Osteocyte (in vitro differentiated cells): Measurements from ENCODE around the gene TMEM37. TPM values are rescaled to one million over a fixed set of nuclear protein-coding genes. Genes with fewer than 3 reads are reported as not detected.

ENCODE experiments used
- DNase-seq: peaks from one replicate; pipeline ENCODE4 v3.0.0; 2021; ENCODE audit warnings: mixed read lengths; ENCODE audit not compliant: unreplicated experiment; ENCODE audit errors: extremely low spot score
- H3K27ac Mint-ChIP-seq: one replicate; pipeline ENCODE4 v1.8.0; 2021; ENCODE audit warnings: mild to moderate bottlenecking, mixed read lengths; ENCODE audit not compliant: unreplicated experiment
- H3K27me3 Mint-ChIP-seq: one replicate; pipeline ENCODE4 v1.8.0; 2021; ENCODE audit warnings: mixed read lengths; ENCODE audit not compliant: unreplicated experiment
- H3K36me3 Mint-ChIP-seq: one replicate; pipeline ENCODE4 v1.8.0; 2021; ENCODE audit warnings: mixed read lengths; ENCODE audit not compliant: unreplicated experiment
- H3K4me1 Mint-ChIP-seq: one replicate; pipeline ENCODE4 v1.8.0; 2021; ENCODE audit warnings: mixed read lengths; ENCODE audit not compliant: unreplicated experiment
- H3K4me3 Mint-ChIP-seq: one replicate; pipeline ENCODE4 v1.8.0; 2021; ENCODE audit warnings: mild to moderate bottlenecking, moderate library complexity, mixed read lengths; ENCODE audit not compliant: unreplicated experiment
- H3K9me3 Mint-ChIP-seq: one replicate; pipeline ENCODE4 v1.8.0; 2021; ENCODE audit warnings: mixed read lengths; ENCODE audit not compliant: unreplicated experiment
- long read RNA-seq: library from polyadenylated mRNA; unstranded; transcript quantifications from one replicate; pipeline ENCODE4 v2.0.0, GENCODE V29; 2021
- total RNA-seq: library from RNA; stranded (reverse); gene quantifications from 2 replicates; pipeline ENCODE4 v1.2.1, GENCODE V29; 2021
- TF ChIP-seq, protein P1 (sequence below): fragments of 200-600 bp; sonication (generic); IDR thresholded peaks from 2 replicates; pipeline ENCODE4 v1.5.0; 2021; ENCODE audit warnings: antibody characterized with exemption, mild to moderate bottlenecking, moderate library complexity

TMEM37 gene
- 0.21 and 0.40 TPM in 2 replicates for total RNA-seq
- long read RNA-seq, partial matches to known transcripts, result 0 of 1 reads
- long read RNA-seq, other reads (novel, unspliced or antisense), result 0 of 1 reads

- no peak for DNase-seq
- H3K36me3 Mint-ChIP-seq, result no peaks in the 10 kb centered on the region
- peaks cover 62% of the 10 kb centered on the region for H3K27me3 Mint-ChIP-seq
- no peak within 1 kb of the TSS for H3K27ac Mint-ChIP-seq
- no peaks in the 10 kb centered on the region for H3K9me3 Mint-ChIP-seq
- TF ChIP-seq, protein P1, sequence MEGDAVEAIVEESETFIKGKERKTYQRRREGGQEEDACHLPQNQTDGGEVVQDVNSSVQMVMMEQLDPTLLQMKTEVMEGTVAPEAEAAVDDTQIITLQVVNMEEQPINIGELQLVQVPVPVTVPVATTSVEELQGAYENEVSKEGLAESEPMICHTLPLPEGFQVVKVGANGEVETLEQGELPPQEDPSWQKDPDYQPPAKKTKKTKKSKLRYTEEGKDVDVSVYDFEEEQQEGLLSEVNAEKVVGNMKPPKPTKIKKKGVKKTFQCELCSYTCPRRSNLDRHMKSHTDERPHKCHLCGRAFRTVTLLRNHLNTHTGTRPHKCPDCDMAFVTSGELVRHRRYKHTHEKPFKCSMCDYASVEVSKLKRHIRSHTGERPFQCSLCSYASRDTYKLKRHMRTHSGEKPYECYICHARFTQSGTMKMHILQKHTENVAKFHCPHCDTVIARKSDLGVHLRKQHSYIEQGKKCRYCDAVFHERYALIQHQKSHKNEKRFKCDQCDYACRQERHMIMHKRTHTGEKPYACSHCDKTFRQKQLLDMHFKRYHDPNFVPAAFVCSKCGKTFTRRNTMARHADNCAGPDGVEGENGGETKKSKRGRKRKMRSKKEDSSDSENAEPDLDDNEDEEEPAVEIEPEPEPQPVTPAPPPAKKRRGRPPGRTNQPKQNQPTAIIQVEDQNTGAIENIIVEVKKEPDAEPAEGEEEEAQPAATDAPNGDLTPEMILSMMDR, result no peak
- H3K4me3 Mint-ChIP-seq, result peak within 1 kb of the TSS; percentile 67
- peaks cover 12% of the 10 kb centered on the region for H3K4me1 Mint-ChIP-seq
These were observed at the start of gene TMEM37 for GRCh38 chr2:119431155-119431975. Gene TMEM37, plus strand, starts transcription at chr2:119431854. Its CDS starts 50 bp downstream, at chr2:119431904.

- TF ChIP-seq, protein P1, result no peak
- H3K9me3 Mint-ChIP-seq, result no peaks in the 10 kb centered on the region
- H3K4me1 Mint-ChIP-seq, result peaks cover 9% of the 10 kb centered on the region
- H3K36me3 Mint-ChIP-seq, result no peaks in the 10 kb centered on the region
- H3K4me3 Mint-ChIP-seq, result no peak overlapping the region
- no peak overlapping the region for H3K27ac Mint-ChIP-seq
- H3K27me3 Mint-ChIP-seq, result peaks cover 58% of the 10 kb centered on the region
- no peak for DNase-seq
These were observed 48.1 kb upstream of the TMEM37 start for GRCh38 chr2:119383410-119384140.

DNA sequence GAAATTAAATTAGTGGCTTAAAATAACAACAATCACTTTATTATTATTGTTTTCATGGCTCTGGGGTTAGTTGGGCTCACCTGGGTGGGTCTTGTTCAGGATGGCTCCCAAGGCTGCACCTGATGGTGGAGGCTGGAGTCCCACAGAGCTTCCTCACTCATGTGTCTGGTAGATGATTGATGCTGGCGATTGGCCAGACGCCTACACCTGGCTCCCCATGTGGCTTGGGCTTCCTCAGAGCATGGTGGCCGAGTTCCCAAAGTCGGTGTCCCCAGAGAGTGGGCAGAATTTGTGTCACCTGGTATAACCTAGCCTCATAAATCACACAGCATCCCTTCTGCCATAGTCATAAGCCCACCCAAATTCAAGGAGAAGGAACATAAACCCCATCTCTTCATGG, 46.7 kb upstream of the TMEM37 start:
- no peak overlapping the region for H3K27ac Mint-ChIP-seq
- H3K27me3 Mint-ChIP-seq, result peaks cover 57% of the 10 kb centered on the region
- H3K9me3 Mint-ChIP-seq, result no peaks in the 10 kb centered on the region
- H3K36me3 Mint-ChIP-seq, result no peaks in the 10 kb centered on the region
- no peak overlapping the region for H3K4me3 Mint-ChIP-seq
- H3K4me1 Mint-ChIP-seq, result peaks cover 9% of the 10 kb centered on the region
- TF ChIP-seq, protein P1, result no peak
- no peak for DNase-seq

- Mint-ChIP-seq H3K27me3 (peaks cover 55% of the 10 kb centered on the region), H3K9me3 (no peaks in the 10 kb centered on the region), H3K36me3 (no peaks in the 10 kb centered on the region), H3K4me3 (no peak overlapping the region), H3K27ac (no peak overlapping the region), H3K4me1 (peaks cover 9% of the 10 kb centered on the region)
- TF ChIP-seq, protein P1, result no peak
- DNase-seq, result no peak
These were observed 46.2 kb upstream of the TMEM37 start for GRCh38 chr2:119385466-119385865.
